IPS-15b (cell line): ENCODE measurements around the gene APOF.
"Not testable (repeated sequence)": the region's sequence is repeated elsewhere in the genome, so short reads cannot be mapped to it uniquely, and the experiment has no call there.

Source experiments
- H3K27me3 ChIP-seq: one replicate; pipeline ENCODE4 v1.6.1; 2013; ENCODE audit warnings: low read length; ENCODE audit not compliant: control insufficient read depth, insufficient read depth
- H3K36me3 ChIP-seq: one replicate; pipeline ENCODE4 v1.6.1; 2013; ENCODE audit warnings: low read length; ENCODE audit not compliant: control insufficient read depth, insufficient read depth
- H3K4me1 ChIP-seq: one replicate; pipeline ENCODE4 v1.6.1; 2013; ENCODE audit warnings: mild to moderate bottlenecking, low read length; ENCODE audit not compliant: control insufficient read depth, insufficient read depth
- H3K4me3 ChIP-seq: one replicate; pipeline ENCODE4 v1.5.1; 2013; ENCODE audit warnings: low read depth, low read length
- H3K9ac ChIP-seq: one replicate; pipeline ENCODE4 v1.6.1; 2013; ENCODE audit warnings: low read depth, mild to moderate bottlenecking, low read length
- H3K9me3 ChIP-seq: one replicate; pipeline ENCODE4 v1.6.1; 2013; ENCODE audit warnings: mild to moderate bottlenecking, low read length; ENCODE audit not compliant: control insufficient read depth, insufficient read depth

APOF gene, protein sequence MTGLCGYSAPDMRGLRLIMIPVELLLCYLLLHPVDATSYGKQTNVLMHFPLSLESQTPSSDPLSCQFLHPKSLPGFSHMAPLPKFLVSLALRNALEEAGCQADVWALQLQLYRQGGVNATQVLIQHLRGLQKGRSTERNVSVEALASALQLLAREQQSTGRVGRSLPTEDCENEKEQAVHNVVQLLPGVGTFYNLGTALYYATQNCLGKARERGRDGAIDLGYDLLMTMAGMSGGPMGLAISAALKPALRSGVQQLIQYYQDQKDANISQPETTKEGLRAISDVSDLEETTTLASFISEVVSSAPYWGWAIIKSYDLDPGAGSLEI

DNA sequence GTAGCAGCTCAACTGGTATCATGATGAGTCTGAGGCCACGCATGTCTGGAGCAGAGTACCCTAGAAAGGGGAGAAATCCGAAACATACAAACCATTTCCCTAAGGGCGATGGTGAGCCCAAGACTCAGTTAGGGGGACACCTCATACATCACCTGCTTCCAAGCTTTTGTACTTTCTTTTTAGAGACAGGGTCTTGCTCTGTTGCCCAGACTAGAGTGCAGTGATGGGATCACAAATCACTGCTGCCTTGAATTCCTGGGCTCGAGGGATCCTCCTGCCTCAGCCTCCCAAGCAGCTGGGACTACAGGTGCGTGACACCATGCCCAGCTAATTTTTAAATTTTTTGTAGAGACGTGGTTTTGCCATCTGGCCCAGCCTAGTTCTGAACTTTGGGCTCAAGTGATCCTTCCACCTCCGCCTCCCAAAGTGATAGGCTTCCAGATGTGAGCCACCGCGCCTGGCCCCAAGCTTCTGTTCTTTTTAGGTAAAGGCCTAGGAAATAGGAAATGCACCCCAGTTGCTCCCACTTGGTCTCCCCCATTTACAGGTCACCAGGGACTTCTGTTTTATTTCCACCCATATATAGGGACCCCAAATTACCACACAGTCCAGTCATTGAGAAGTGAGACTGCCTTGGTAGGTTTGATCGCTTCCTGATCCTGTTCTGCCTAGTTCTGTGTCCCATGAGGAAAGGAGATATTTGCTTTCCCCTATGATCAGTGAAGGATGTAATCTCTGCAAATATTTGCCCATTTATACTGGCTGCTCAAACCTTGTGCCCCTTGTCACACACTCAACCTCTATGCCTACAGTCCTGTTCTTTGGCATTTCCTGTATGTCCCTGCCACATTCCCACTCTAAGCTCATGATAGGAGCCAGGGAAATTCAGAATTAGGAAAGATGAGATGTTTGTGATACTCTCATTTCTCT, at the start of gene APOF:
Gene APOF (minus strand): TSS at position 728 of the 930 bp plus-strand sequence. CDS start 112 bp downstream, at position 616.
- Histone ChIP-seq H3K9me3 (no peaks in the 10 kb centered on the region), H3K9ac (no peak within 1 kb of the TSS), H3K4me3 (no peak within 1 kb of the TSS), H3K27me3 (no peaks in the 10 kb centered on the region), H3K36me3 (no peaks in the 10 kb centered on the region), H3K4me1 (peaks cover 11% of the 10 kb centered on the region)

DNA sequence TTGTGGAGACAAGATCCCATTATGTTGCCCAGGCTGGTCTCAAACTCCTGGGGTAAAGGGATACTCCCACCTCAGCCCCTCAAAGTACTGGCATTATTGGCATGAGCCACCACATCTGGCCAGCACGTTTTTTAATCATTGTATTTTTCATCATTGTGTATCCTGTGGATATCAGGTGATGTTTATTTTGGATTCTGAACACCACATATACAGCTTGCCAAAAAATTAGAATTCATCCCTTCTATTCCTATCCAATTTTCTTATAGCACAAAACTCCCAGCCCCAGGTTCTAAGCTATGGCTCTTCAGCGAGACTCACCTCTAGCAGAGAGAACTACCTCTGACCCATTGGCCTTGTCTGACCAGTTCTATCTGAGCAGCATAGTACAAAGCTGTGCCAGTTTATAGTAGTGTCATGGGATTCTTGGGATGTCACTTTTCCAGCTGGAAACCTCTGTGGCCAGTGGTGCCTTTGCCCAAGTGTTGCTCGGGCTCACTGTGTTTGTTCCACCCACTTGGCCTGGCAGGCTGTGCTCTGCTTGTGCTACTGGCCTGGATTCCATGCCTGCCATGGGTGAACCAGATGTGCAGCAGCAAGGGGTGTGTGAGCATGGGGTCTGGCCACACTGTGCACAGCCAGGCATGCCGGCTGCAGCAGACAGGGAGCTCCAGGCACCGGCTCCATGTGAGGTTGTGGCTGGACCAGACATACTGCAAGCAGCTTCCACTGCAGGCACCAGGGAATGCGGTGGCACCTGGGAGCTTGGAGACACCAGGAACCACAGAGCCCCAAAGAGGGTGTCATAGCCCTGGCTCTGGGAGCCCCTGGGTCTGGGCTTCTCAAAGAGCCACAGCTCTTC, 49.4 kb upstream of the APOF start:
- peaks cover 11% of the 10 kb centered on the region for H3K36me3 ChIP-seq
- no peaks in the 10 kb centered on the region for H3K9me3 ChIP-seq
- H3K4me3 ChIP-seq, result no peak overlapping the region
- no peaks in the 10 kb centered on the region for H3K27me3 ChIP-seq
- H3K4me1 ChIP-seq, result no peaks in the 10 kb centered on the region
- H3K9ac ChIP-seq, result no peak overlapping the region

GRCh38 chr12:56410768-56411167, 48.1 kb upstream of the APOF start:
- Histone ChIP-seq H3K4me1 (no peaks in the 10 kb centered on the region), H3K27me3 (no peaks in the 10 kb centered on the region), H3K9ac (no peak overlapping the region), H3K36me3 (peaks cover 7% of the 10 kb centered on the region), H3K9me3 (no peaks in the 10 kb centered on the region), H3K4me3 (no peak overlapping the region)

DNA sequence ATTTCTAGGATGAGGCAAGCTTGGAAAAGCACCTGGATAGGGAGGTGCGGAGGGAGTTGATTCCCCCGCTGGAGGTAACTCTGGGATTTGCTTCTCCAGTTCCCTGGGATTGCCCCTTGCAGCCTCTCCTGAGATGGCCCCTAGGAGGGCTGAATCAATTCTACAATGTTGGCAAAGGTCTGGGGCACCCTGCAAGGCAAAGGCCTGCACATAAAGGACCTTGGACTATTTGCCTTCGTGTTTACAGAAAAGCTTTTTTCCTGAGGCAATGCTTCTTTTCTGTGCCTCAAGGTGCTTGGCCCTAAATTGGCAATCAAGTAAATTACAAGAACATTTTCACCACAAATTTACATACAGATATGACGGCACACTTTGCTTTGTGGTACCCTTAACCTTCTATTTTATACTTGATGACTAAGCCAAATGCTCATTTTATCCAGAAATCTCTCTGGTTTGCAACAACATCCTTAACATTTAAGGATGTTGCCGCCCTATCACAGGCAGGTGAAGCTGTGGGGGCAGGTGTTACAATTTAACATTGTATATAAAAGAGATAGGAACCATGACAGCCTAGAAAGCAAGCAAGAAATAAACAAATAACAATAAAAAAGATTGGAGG, 46.3 kb upstream of the APOF start:
- Histone ChIP-seq H3K9me3 (no peaks in the 10 kb centered on the region), H3K4me3 (no peak overlapping the region), H3K9ac (no peak overlapping the region), H3K27me3 (no peaks in the 10 kb centered on the region), H3K36me3 (peaks cover 3% of the 10 kb centered on the region), H3K4me1 (no peaks in the 10 kb centered on the region)

DNA sequence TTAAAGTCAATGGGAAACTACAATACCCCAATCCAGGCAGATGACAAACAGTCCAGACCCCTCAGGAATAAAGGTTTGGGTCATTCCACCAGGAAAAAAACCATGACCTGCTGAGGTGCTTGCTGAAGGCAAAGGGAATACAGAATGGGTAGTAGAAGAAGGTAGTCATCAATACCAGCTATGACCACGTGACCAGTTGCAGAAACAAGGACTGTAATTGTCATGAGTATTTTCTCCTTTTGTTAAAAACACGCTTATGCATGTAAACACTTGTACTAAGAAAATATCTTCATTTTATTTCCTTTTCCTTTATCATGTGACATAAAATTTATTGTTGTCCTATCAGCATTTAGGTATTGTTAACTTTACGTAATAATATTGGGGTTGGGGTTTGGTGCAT, 41.6 kb upstream of the APOF start:
- not testable (repeated sequence) for H3K4me3 ChIP-seq, H3K9me3 ChIP-seq, H3K36me3 ChIP-seq, H3K27me3 ChIP-seq, H3K4me1 ChIP-seq, H3K9ac ChIP-seq

- not testable (repeated sequence) for H3K9me3 ChIP-seq, H3K36me3 ChIP-seq, H3K4me3 ChIP-seq, H3K4me1 ChIP-seq, H3K9ac ChIP-seq, H3K27me3 ChIP-seq
Observed at GRCh38 chr12:56401612-56402011, 39.0 kb upstream of the APOF start.

GRCh38 chr12:56401125-56401524, 38.5 kb upstream of the APOF start:
- not testable (repeated sequence) for H3K27me3 ChIP-seq, H3K36me3 ChIP-seq, H3K4me1 ChIP-seq, H3K9me3 ChIP-seq, H3K9ac ChIP-seq, H3K4me3 ChIP-seq

DNA sequence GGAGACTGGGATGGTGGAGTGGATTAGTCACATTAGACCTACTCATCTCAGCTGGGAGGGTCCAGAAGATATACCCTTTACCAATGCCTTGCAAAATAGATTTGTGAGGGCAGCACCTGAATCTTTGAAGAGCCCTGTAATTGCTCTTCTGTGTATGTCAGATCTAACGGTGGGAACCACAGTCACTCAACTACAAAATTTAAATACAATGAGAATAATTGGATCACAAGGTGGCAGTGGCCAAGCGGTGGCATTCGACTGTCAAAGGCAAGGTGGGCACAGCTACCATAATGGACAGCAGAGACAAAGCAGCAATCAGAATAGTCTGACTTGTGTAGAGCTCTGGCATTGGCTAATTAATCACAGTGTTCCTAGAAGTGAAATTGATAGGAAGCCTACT, 36.8 kb upstream of the APOF start:
- not testable (repeated sequence) for H3K9me3 ChIP-seq, H3K4me1 ChIP-seq, H3K36me3 ChIP-seq, H3K4me3 ChIP-seq, H3K27me3 ChIP-seq, H3K9ac ChIP-seq

DNA sequence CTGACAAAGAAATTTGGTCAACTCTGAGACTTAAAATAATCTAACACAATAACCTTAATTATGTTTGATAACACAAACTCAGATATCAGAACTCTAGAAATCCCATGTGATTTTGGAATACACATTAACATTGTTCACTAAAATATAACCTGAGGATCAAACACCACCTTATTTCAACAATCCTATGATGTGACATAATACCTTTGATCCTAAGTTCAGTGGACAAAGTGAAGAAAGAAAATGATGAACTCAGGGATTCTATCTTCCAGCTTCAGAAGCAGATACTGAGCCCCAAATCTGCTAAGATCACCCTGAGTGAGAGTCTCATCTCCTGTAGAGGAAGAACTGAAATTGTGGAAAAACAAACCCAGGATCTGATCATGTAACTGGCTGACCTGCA, 35.7 kb upstream of the APOF start:
- Histone ChIP-seq H3K4me1 (no peaks in the 10 kb centered on the region), H3K36me3 (no peaks in the 10 kb centered on the region), H3K9ac (no peak overlapping the region), H3K9me3 (peaks cover 8% of the 10 kb centered on the region), H3K27me3 (no peaks in the 10 kb centered on the region), H3K4me3 (no peak overlapping the region)

GRCh38 chr12:56392331-56392730, 29.7 kb upstream of the APOF start:
- H3K4me1 ChIP-seq, result no peaks in the 10 kb centered on the region
- no peak overlapping the region for H3K4me3 ChIP-seq
- no peaks in the 10 kb centered on the region for H3K36me3 ChIP-seq
- no peaks in the 10 kb centered on the region for H3K27me3 ChIP-seq
- no peak overlapping the region for H3K9ac ChIP-seq
- H3K9me3 ChIP-seq, result no peaks in the 10 kb centered on the region

GRCh38 chr12:56391721-56392120, 29.1 kb upstream of the APOF start:
- H3K4me3 ChIP-seq, result no peak overlapping the region
- no peaks in the 10 kb centered on the region for H3K9me3 ChIP-seq
- peaks cover 2% of the 10 kb centered on the region for H3K4me1 ChIP-seq
- no peaks in the 10 kb centered on the region for H3K36me3 ChIP-seq
- H3K27me3 ChIP-seq, result no peaks in the 10 kb centered on the region
- H3K9ac ChIP-seq, result no peak overlapping the region
